Uterus (tissue), 4 donors: ENCODE measurements around the gene C3orf18. TPM values are rescaled to one million over a fixed set of nuclear protein-coding genes. Genes with fewer than 3 reads are reported as not detected.

ENCODE experiments used
- DNase-seq, 2 donors: peaks; one replicate each; pipeline ENCODE4 v3.0.0-alpha.2; 2019 to 2020
- H3K27ac ChIP-seq, 2 donors: fragments of 200-600 bp; sonication (generic); 1 replicate in 1 of 2; 2 replicates in 1 of 2; pipeline ENCODE4 v1.5.1; 2016 to 2018
- H3K27me3 ChIP-seq, 2 donors: fragments of 200-600 bp; sonication (generic); one replicate each; pipeline ENCODE4 v1.5.1; 2018 to 2019; ENCODE audit warnings: control low read depth in 1 of 2
- H3K36me3 ChIP-seq, 2 donors: fragments of 200-600 bp; sonication (generic); one replicate each; pipeline ENCODE4 v1.5.1; 2019; ENCODE audit warnings: control low read depth in 1 of 2
- H3K4me1 ChIP-seq, 2 donors: fragments of 200-600 bp; sonication (generic); one replicate each; pipeline ENCODE4 v1.5.1; 2018 to 2019; ENCODE audit warnings: control low read depth in 1 of 2
- H3K4me3 ChIP-seq, 2 donors: fragments of 200-600 bp; sonication (generic); 1 replicate in 1 of 2; 2 replicates in 1 of 2; pipeline ENCODE4 v1.5.1; 2018 to 2019; ENCODE audit warnings: mild to moderate bottlenecking in 1 of 2
- H3K9me3 ChIP-seq, 2 donors: fragments of 200-600 bp; sonication (generic); one replicate each; pipeline ENCODE4 v1.5.1; 2019; ENCODE audit warnings: control low read depth in 1 of 2
- POLR2A ChIP-seq, 2 donors: fragments of 450-650 bp; IDR thresholded peaks; one replicate each; pipeline ENCODE4 v1.6.1; 2016; ENCODE audit warnings: antibody characterized with exemption in 2 of 2, mild to moderate bottlenecking in 1 of 2, moderate library complexity in 1 of 2
- intact Hi-C: fragments of 100-400 bp; cut with DNase I; formaldehyde crosslinking; loops from one replicate; pipeline ENCODE4 v1.15.1; 2023; ENCODE audit warnings: low total_unique reads
- total RNA-seq, 4 donors: library from RNA; depleted of rRNA in 3 of 4; stranded (reverse); fragments of >200 nt in 3 of 4; gene quantifications; one replicate each; pipeline versions ENCODE4 v1.1.0 to v1.2.4, GENCODE V29; 2014 to 2023
- TF ChIP-seq, protein P1 (sequence below), 4 experiments: fragments of 200-600 bp in 2 of 4; fragments of 450-650 bp in 2 of 4; sonication (generic) in 2 of 4; IDR thresholded peaks; one replicate each; pipeline ENCODE4 v1.5.1; 2016 to 2019; ENCODE audit warnings: antibody characterized with exemption in 4 of 4, mild to moderate bottlenecking in 2 of 4, moderate library complexity in 1 of 4
- donor health status: DM: yes; HTN: yes; CAD: no.

The C3orf18 gene
- total RNA-seq, 4 donors from 2014 or later = 7.1 to 21.0 (median 20.7) TPM

DNA sequence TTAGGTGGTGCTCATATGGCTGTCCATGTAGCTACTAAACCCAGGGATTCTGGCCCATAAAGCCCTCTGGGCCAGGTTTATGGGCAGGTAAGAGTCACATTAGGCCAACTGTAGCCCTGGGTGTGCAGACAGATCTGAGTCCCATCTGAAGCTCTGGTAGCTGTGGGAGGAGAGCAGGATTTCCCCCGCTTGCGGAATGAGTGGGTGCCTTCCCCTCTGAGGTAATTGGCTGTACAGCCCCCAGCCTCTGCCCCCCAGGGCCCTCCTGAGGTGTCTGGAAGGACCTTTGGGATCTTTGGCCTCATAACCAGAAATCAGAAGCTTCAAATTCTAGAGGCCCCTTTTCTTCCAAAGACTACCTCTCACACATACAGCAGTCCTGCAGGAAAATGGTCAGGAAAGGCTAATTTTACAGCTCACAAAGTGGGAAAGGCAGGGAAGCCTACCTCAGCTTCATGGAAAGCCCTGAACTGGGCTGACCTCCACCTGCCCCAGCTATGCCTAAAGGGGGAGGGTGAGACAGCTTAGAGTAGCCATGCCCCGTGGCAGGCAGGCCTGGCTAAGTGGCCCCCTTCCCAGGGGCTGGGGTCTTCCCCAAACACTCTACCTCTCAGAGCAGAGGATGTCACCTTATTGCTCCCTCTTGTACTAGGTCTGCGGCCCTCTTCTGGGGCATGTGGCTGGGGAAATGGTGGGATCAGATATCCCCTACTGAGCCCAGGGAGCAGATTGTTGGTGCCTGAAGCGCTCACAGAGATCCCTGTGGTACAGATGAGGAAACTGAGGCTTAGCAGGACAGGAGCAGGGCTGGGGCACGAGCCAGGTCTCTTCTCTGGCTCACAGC lies 18.6 kb upstream of the C3orf18 start:
- no peaks in the 10 kb centered on the region for H3K36me3 ChIP-seq
- no peaks in the 10 kb centered on the region for H3K9me3 ChIP-seq
- DNase-seq = no peak
- H3K27ac ChIP-seq = no peak overlapping the region
- no peak overlapping the region for H3K4me3 ChIP-seq
- H3K4me1 ChIP-seq = no peaks in the 10 kb centered on the region
- TF ChIP-seq, protein P1, sequence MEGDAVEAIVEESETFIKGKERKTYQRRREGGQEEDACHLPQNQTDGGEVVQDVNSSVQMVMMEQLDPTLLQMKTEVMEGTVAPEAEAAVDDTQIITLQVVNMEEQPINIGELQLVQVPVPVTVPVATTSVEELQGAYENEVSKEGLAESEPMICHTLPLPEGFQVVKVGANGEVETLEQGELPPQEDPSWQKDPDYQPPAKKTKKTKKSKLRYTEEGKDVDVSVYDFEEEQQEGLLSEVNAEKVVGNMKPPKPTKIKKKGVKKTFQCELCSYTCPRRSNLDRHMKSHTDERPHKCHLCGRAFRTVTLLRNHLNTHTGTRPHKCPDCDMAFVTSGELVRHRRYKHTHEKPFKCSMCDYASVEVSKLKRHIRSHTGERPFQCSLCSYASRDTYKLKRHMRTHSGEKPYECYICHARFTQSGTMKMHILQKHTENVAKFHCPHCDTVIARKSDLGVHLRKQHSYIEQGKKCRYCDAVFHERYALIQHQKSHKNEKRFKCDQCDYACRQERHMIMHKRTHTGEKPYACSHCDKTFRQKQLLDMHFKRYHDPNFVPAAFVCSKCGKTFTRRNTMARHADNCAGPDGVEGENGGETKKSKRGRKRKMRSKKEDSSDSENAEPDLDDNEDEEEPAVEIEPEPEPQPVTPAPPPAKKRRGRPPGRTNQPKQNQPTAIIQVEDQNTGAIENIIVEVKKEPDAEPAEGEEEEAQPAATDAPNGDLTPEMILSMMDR (IDR thresholded peaks at IDR 0.05) = no peak
- TF ChIP-seq POLR2A (IDR thresholded peaks at IDR 0.05) = no peak
- intact Hi-C loops = no loop called here
- H3K27me3 ChIP-seq = no peaks in the 10 kb centered on the region

DNA sequence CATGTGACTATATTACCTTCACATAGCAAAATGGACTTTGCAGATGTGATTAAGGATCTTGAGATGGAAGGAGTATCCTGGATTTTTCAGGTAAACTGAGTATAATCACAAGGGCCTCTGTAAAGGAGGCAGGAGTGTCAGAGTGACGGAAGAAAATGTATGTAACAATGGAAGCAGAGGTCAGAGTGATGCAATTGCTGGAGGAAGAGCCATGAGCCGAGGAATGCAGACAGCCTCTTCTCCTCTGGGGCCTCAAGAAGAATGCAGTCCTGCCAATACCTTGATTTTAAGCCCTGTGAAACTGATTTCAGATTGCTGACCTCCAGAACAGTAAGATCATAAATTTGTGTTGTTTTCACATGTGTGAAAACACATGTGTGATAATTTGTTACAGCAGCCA lies 16.8 kb upstream of the C3orf18 start:
- intact Hi-C loops = no loop called here
- no peaks in the 10 kb centered on the region for H3K9me3 ChIP-seq
- no peak overlapping the region for H3K4me3 ChIP-seq
- TF ChIP-seq, protein P1 (IDR thresholded peaks at IDR 0.05) = no peak
- no peak for TF ChIP-seq POLR2A (IDR thresholded peaks at IDR 0.05)
- no peak for DNase-seq
- H3K27me3 ChIP-seq = no peaks in the 10 kb centered on the region
- H3K36me3 ChIP-seq = no peaks in the 10 kb centered on the region
- H3K27ac ChIP-seq = peak overlapping the region in 1 of 2 donors; percentile 42
- no peaks in the 10 kb centered on the region for H3K4me1 ChIP-seq

DNA sequence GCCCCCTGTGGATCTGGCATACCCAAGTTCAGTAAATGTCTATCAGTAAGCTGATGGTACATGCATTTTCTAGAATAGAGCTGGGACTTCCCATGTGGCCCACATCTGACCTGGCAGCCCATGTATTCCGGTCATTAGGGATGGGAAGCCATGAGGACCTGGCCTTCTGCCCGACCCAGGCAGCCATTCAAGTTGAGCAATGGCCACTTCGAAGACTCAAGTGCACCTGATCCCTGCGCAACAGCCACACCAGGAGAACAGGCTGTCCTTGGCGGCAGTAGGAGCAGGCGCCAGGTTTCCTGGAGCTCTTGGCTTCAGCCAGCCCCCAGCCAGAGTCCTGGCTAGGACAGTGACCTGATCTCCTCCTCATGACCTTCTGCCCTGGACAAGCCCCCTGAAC lies 16.4 kb upstream of the C3orf18 start:
- TF ChIP-seq, protein P1 (IDR thresholded peaks at IDR 0.05) = no peak
- TF ChIP-seq POLR2A (IDR thresholded peaks at IDR 0.05) = no peak
- DNase-seq = peak; percentile 77 to 85
- no peaks in the 10 kb centered on the region for H3K27me3 ChIP-seq
- H3K4me3 ChIP-seq = no peak overlapping the region
- no peaks in the 10 kb centered on the region for H3K36me3 ChIP-seq
- no peaks in the 10 kb centered on the region for H3K9me3 ChIP-seq
- intact Hi-C loops = no loop called here
- peak overlapping the region in 1 of 2 donors; percentile 42 for H3K27ac ChIP-seq
- H3K4me1 ChIP-seq = no peaks in the 10 kb centered on the region

DNA sequence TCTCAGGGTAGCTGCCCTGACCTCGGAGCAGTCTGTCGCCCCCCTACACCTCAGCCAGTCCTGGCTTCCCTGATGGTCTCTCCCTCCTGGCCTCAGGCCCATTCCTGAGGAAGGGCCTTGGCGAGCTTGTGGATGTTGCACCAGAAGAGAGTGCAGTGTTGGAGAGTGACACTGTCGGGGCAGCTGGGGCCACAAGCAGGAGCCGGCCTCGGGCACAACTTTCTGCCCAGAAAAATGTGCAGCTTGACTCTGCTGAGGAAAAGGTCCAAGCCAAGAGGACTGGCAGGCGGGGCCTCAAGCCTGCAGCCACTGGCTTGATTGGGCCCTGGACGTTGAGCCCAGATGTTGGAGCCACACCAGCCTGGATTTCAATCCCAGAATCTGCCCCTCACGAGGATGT lies 14.5 kb upstream of the C3orf18 start:
- TF ChIP-seq, protein P1 (IDR thresholded peaks at IDR 0.05) = no peak
- no peak for TF ChIP-seq POLR2A (IDR thresholded peaks at IDR 0.05)
- H3K36me3 ChIP-seq = no peaks in the 10 kb centered on the region
- no peak for DNase-seq
- intact Hi-C loops = no loop called here
- no peak overlapping the region for H3K4me3 ChIP-seq
- no peaks in the 10 kb centered on the region for H3K4me1 ChIP-seq
- H3K27ac ChIP-seq = no peak overlapping the region
- no peaks in the 10 kb centered on the region for H3K9me3 ChIP-seq
- no peaks in the 10 kb centered on the region for H3K27me3 ChIP-seq

DNA sequence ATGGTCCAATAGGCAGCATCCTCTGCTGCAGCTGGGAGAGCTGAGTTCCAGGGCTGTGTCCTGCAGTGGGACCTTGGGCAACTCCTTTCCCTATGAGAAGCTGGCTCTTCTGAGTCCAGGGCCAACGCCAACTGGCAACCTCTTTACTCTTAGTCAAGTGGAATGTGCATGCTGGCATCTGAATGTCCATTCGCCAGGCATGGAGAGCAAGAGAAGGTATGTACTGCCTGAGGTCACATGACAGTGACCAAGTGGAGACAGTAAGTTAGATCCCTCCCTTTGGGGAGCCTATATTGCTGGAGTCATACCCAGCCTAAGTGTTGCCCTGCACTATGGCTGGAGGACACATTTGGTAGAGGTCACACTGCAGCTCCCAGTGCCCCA lies 13.9 kb upstream of the C3orf18 start:
- Histone ChIP-seq H3K36me3 (no peaks in the 10 kb centered on the region), H3K27ac (no peak overlapping the region), H3K4me1 (no peaks in the 10 kb centered on the region)

More for the DNA sequence above, 13.9 kb upstream of the C3orf18 start:
- Histone ChIP-seq H3K27me3 (no peaks in the 10 kb centered on the region), H3K9me3 (no peaks in the 10 kb centered on the region), H3K4me3 (no peak overlapping the region)
- DNase-seq = no peak
- intact Hi-C loops = no loop called here
- TF ChIP-seq, protein P1 (IDR thresholded peaks at IDR 0.05) = no peak
- TF ChIP-seq POLR2A (IDR thresholded peaks at IDR 0.05) = no peak
